PC-9 (cell line): ENCODE measurements around the gene TSHZ2. TPM values are rescaled to one million over a fixed set of nuclear protein-coding genes. Genes with fewer than 3 reads are reported as not detected.
A peak's percentile ranks its signal among the peaks of the same experiment; 100 is the strongest.

Experiments used
- BruUV-seq: library from RNA; stranded (reverse); fragments of 400-500 nt; replicated peaks from 2 replicates; lab custom pipeline; 2021; lab: Mats Ljungman, UMichigan
- CTCF ChIA-PET: fragments of 300-600 bp; sonication (Branson Sonifier 250); formaldehyde crosslinking; loops from one replicate; lab custom pipeline; 2022; ENCODE audit warnings: antibody characterized with exemption; lab: Charles Lee
- POLR2A ChIA-PET: fragments of 300-600 bp; sonication (Branson Sonifier 250); formaldehyde crosslinking; loops from one replicate; lab custom pipeline; 2022; ENCODE audit warnings: antibody characterized with exemption; ENCODE audit not compliant: unreplicated experiment; lab: Charles Lee
- DNase-seq, 2 experiments: peaks; one replicate each; pipeline versions ENCODE4 v3.0.0 to v3.0.0-alpha.2; 2015 to 2022; ENCODE audit warnings: mixed read lengths in 1 of 2
- H2AFZ ChIP-seq: fragments of 200-600 bp; sonication (generic); 2 replicates; pipeline ENCODE4 v1.8.1; 2017; ENCODE audit warnings: antibody characterized with exemption
- H3F3A ChIP-seq: fragments of 200-600 bp; sonication (generic); 2 replicates; pipeline ENCODE4 v1.8.1; 2017; ENCODE audit warnings: antibody characterized with exemption, mild to moderate bottlenecking, low read depth; ENCODE audit not compliant: insufficient read depth
- H3K27ac ChIP-seq: fragments of 200-600 bp; sonication (generic); 2 replicates; pipeline ENCODE4 v1.6.1; 2016; ENCODE audit warnings: mixed run types
- H3K27me3 ChIP-seq: fragments of 200-600 bp; sonication (generic); 2 replicates; pipeline ENCODE4 v1.6.1; 2016; ENCODE audit warnings: low read depth, mixed run types; ENCODE audit not compliant: insufficient read depth
- H3K36me3 ChIP-seq: fragments of 200-600 bp; sonication (generic); 2 replicates; pipeline ENCODE4 v1.6.1; 2016; ENCODE audit warnings: low read depth, mixed run types
- H3K4me1 ChIP-seq: fragments of 200-600 bp; sonication (generic); replicated peaks from 2 replicates; pipeline ENCODE4 v1.6.1; 2016; ENCODE audit warnings: mixed run types; ENCODE audit not compliant: insufficient read depth
- H3K4me2 ChIP-seq: fragments of 200-600 bp; sonication (generic); 2 replicates; pipeline ENCODE4 v1.6.1; 2017; ENCODE audit warnings: mixed run types
- H3K4me3 ChIP-seq: fragments of 200-600 bp; sonication (generic); 2 replicates; pipeline ENCODE4 v1.6.1; 2016; ENCODE audit warnings: mixed run types
- H3K79me2 ChIP-seq: fragments of 200-600 bp; sonication (generic); 2 replicates; pipeline ENCODE4 v1.6.1; 2017; ENCODE audit warnings: low read depth, mixed run types
- H3K9me2 ChIP-seq: fragments of 200-600 bp; sonication (generic); 2 replicates; pipeline ENCODE4 v1.8.1; 2017; ENCODE audit warnings: mild to moderate bottlenecking; ENCODE audit not compliant: insufficient read depth
- H3K9me3 ChIP-seq: fragments of 200-600 bp; sonication (generic); 2 replicates; pipeline ENCODE4 v1.8.1; 2016; ENCODE audit warnings: low read depth; ENCODE audit not compliant: insufficient read depth
- H4K20me1 ChIP-seq: fragments of 200-600 bp; sonication (generic); 2 replicates; pipeline ENCODE4 v1.8.1; 2017; ENCODE audit not compliant: insufficient read depth
- EZH2 ChIP-seq: fragments of 200-600 bp; sonication (generic); IDR thresholded peaks from 2 replicates; pipeline ENCODE4 v1.8.0; 2017; ENCODE audit warnings: antibody characterized with exemption, low read depth
- intact Hi-C: fragments of 100-400 bp; cut with micrococcal nuclease; formaldehyde crosslinking; loops from one replicate; pipeline ENCODE4 v1.10.0; 2022; ENCODE audit not compliant: unreplicated experiment
- total RNA-seq: library from RNA; stranded (reverse); gene quantifications from 2 replicates; pipeline ENCODE4 v1.2.3, GENCODE V29; 2021
- TF ChIP-seq, protein P1 (sequence below): fragments of 200-600 bp; sonication (generic); conservative IDR thresholded peaks from 2 replicates; pipeline ENCODE4 v1.6.1; 2017; ENCODE audit warnings: mixed run types, antibody characterized with exemption, mild to moderate bottlenecking, moderate library complexity

TSHZ2 gene
- total RNA-seq, 1 experiment from 2014 or later = not detected

GRCh38 chr20:53202777-53203176, 230.6 kb downstream of the TSHZ2 start:
- no peak for DNase-seq
- no peaks in the 10 kb centered on the region for H3K79me2 ChIP-seq
- no peaks in the 10 kb centered on the region for H3K9me2 ChIP-seq
- no peak overlapping the region for H3K27ac ChIP-seq
- no peaks in the 10 kb centered on the region for H3F3A ChIP-seq
- H3K9me3 ChIP-seq = no peaks in the 10 kb centered on the region
- no TSS peak for BruUV-seq
- no peak overlapping the region for H3K4me2 ChIP-seq
- H3K4me3 ChIP-seq = no peak overlapping the region
- CTCF ChIA-PET = no interaction called here
- intact Hi-C loops = no loop called here
- no peak overlapping the region for H2AFZ ChIP-seq
- POLR2A ChIA-PET = no interaction called here
- no peaks in the 10 kb centered on the region for H3K4me1 ChIP-seq
- H4K20me1 ChIP-seq = no peaks in the 10 kb centered on the region
- TF ChIP-seq EZH2 = no peak
- TF ChIP-seq, protein P1, sequence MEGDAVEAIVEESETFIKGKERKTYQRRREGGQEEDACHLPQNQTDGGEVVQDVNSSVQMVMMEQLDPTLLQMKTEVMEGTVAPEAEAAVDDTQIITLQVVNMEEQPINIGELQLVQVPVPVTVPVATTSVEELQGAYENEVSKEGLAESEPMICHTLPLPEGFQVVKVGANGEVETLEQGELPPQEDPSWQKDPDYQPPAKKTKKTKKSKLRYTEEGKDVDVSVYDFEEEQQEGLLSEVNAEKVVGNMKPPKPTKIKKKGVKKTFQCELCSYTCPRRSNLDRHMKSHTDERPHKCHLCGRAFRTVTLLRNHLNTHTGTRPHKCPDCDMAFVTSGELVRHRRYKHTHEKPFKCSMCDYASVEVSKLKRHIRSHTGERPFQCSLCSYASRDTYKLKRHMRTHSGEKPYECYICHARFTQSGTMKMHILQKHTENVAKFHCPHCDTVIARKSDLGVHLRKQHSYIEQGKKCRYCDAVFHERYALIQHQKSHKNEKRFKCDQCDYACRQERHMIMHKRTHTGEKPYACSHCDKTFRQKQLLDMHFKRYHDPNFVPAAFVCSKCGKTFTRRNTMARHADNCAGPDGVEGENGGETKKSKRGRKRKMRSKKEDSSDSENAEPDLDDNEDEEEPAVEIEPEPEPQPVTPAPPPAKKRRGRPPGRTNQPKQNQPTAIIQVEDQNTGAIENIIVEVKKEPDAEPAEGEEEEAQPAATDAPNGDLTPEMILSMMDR = no peak
- H3K27me3 ChIP-seq = peaks cover 57% of the 10 kb centered on the region
- no peaks in the 10 kb centered on the region for H3K36me3 ChIP-seq

DNA sequence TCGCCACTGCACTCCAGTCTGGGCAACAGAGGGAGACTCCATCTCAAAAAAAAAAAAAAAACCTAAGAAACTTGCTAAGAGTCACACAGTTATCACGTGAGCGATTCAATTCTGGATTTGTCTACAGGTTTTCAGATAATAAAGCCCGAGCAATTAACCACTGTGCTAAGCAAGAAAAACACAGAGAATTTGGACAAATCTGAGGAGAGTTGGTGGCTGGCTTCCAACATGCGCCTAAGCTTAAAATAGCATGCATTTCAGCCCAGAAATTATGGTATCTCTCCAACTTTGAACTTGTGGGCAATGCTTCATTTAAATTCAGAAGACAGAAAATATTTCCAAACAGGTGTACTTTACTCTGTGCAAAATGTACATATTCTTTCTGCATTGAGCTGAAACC, 232.9 kb downstream of the TSHZ2 start:
- no TSS peak for BruUV-seq
- Histone ChIP-seq H3K79me2 (no peaks in the 10 kb centered on the region), H3K27me3 (peaks cover 56% of the 10 kb centered on the region), H3K27ac (no peak overlapping the region), H3K4me3 (no peak overlapping the region), H4K20me1 (no peaks in the 10 kb centered on the region), H3K36me3 (no peaks in the 10 kb centered on the region), H3K9me2 (no peaks in the 10 kb centered on the region), H3K4me2 (no peak overlapping the region), H2AFZ (no peak overlapping the region), H3K9me3 (no peaks in the 10 kb centered on the region), H3K4me1 (no peaks in the 10 kb centered on the region), H3F3A (no peaks in the 10 kb centered on the region)
- TF ChIP-seq, protein P1 = no peak
- TF ChIP-seq EZH2 = no peak
- ChIA-PET POLR2A (no interaction called here), CTCF (interaction anchor here (0.6 kb wide), 1 partner anchor 1468 kb away, joined by 3 read pairs; no protein-coding TSS in a partner anchor)
- DNase-seq = no peak
- intact Hi-C loops = no loop called here

GRCh38 chr20:53208110-53208832, 236.1 kb downstream of the TSHZ2 start:
- Histone ChIP-seq H3K27me3 (peaks cover 70% of the 10 kb centered on the region), H3F3A (no peaks in the 10 kb centered on the region), H3K4me3 (no peak overlapping the region), H3K9me3 (no peaks in the 10 kb centered on the region), H3K36me3 (no peaks in the 10 kb centered on the region), H3K79me2 (no peaks in the 10 kb centered on the region), H3K4me2 (no peak overlapping the region), H3K4me1 (no peaks in the 10 kb centered on the region), H3K9me2 (no peaks in the 10 kb centered on the region), H4K20me1 (no peaks in the 10 kb centered on the region), H3K27ac (no peak overlapping the region), H2AFZ (no peak overlapping the region)
- BruUV-seq = no TSS peak
- DNase-seq = no peak
- intact Hi-C loops = no loop called here
- ChIA-PET CTCF (interaction anchor here (0.5 kb wide), 1 partner anchor 338 kb away, joined by 3 read pairs; no protein-coding TSS in a partner anchor), POLR2A (no interaction called here)
- no peak for TF ChIP-seq EZH2
- TF ChIP-seq, protein P1 = 0 out of 2 replicates have a peak, but pooled peaks have one; percentile 27
